EL (cell line): ENCODE results near the gene SAMD4A.

Source experiments
- DNase-seq: peaks from one replicate; pipeline ENCODE4 v3.0.0-alpha.2; 2016

The SAMD4A gene

GRCh38 chr14:54686871-54687749 lies 120.2 kb downstream of the SAMD4A start:
- DNase-seq = no peak

GRCh38 chr14:54687750-54688119 lies 120.8 kb downstream of the SAMD4A start:
- no peak for DNase-seq

- DNase-seq = no peak
Measured at GRCh38 chr14:54688229-54688628, 121.3 kb downstream of the SAMD4A start.

- no peak for DNase-seq
Measured at GRCh38 chr14:54689928-54690327, 123.0 kb downstream of the SAMD4A start.

- DNase-seq = no peak
Measured at GRCh38 chr14:54690887-54691286, 124.0 kb downstream of the SAMD4A start.

- DNase-seq = peak; percentile 77
Measured at GRCh38 chr14:54691525-54692283, 124.8 kb downstream of the SAMD4A start.

GRCh38 chr14:54692284-54692772 lies 125.4 kb downstream of the SAMD4A start:
- DNase-seq = no peak

- DNase-seq = no peak
Measured at GRCh38 chr14:54693761-54694160, 126.8 kb downstream of the SAMD4A start.

- DNase-seq = no peak
Measured at GRCh38 chr14:54695196-54695595, 128.3 kb downstream of the SAMD4A start.

GRCh38 chr14:54697001-54697400 lies 130.1 kb downstream of the SAMD4A start:
- DNase-seq = no peak

GRCh38 chr14:54697803-54698202 lies 130.9 kb downstream of the SAMD4A start:
- no peak for DNase-seq

GRCh38 chr14:54698501-54698900 lies 131.6 kb downstream of the SAMD4A start:
- DNase-seq = no peak

GRCh38 chr14:54698966-54699530 lies 132.1 kb downstream of the SAMD4A start:
- DNase-seq = peak; percentile 46

GRCh38 chr14:54699735-54700134 lies 132.8 kb downstream of the SAMD4A start:
- DNase-seq = no peak

GRCh38 chr14:54700717-54701116 lies 133.8 kb downstream of the SAMD4A start:
- no peak for DNase-seq

GRCh38 chr14:54702014-54702491 lies 135.1 kb downstream of the SAMD4A start:
- no peak for DNase-seq

- DNase-seq = no peak
Measured at GRCh38 chr14:54702492-54702891, 135.6 kb downstream of the SAMD4A start.

- no peak for DNase-seq
Measured at GRCh38 chr14:54703082-54703481, 136.2 kb downstream of the SAMD4A start.

- DNase-seq = no peak
Measured at GRCh38 chr14:54703724-54704123, 136.8 kb downstream of the SAMD4A start.

GRCh38 chr14:54704768-54705167 lies 137.8 kb downstream of the SAMD4A start:
- DNase-seq = no peak

GRCh38 chr14:54706769-54707168 lies 139.8 kb downstream of the SAMD4A start:
- DNase-seq = no peak

GRCh38 chr14:54708161-54708560 lies 141.2 kb downstream of the SAMD4A start:
- DNase-seq = no peak

- DNase-seq = no peak
Measured at GRCh38 chr14:54708982-54709381, 142.1 kb downstream of the SAMD4A start.
